Measurements from ENCODE around the gene PIEZO1.

PIEZO1 gene

GRCh38 chr16:88769617-88770460, 15.2 kb downstream of the PIEZO1 start:
- DNase-seq (ENCODE audit: low read depth in 2 of 2): no peak

GRCh38 chr16:88768071-88768783, 16.8 kb downstream of the PIEZO1 start:
- DNase-seq (ENCODE audit: low read depth in 2 of 2): no peak

- DNase-seq (ENCODE audit: low read depth in 2 of 2): no peak
Observed at GRCh38 chr16:88767546-88768070, 17.4 kb downstream of the PIEZO1 start.

DNA sequence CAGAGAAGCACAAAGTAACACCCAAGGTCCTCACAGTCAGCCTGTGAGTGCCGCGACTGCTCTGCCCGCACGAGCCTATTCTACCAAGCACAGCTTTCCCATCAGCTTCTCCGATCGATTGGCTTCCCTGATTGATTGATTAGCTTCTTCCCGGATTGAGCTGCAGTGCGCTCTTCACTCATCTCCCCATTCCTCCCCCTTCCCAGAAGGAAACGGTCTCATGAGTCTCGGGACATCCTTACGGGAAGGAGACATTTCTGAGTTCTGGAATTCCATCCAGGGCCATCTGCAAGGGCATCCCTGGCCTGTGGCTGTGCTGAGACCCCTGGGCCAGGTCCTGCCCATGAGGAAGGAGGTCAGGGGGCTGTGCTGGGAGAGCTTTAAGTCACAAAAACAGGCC, 18.0 kb downstream of the PIEZO1 start:
- no peak for DNase-seq (ENCODE audit: low read depth in 2 of 2)

GRCh38 chr16:88764913-88765349, 20.1 kb downstream of the PIEZO1 start:
- no peak for DNase-seq (ENCODE audit: low read depth in 2 of 2)

DNA sequence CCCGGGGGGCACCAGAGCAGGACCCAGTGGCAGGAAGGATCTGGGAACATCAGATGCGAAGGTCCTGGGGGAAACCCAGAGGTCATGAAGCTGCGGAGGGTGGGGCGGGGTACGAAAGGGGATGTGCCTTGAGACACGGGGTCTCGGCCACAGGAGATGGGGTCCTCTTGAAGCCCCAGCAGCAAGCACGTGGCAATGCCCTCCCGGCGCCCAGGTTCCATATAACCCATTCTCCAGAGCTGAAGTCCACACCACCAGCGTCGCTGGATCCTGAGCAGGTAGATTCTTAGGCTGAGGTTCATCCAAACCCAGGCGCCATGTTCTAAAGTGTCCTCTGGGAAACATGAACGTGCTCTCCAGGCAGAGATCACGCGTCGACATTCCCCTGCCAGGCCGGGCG, 20.9 kb downstream of the PIEZO1 start:
- no peak for DNase-seq (ENCODE audit: low read depth in 2 of 2)

DNA sequence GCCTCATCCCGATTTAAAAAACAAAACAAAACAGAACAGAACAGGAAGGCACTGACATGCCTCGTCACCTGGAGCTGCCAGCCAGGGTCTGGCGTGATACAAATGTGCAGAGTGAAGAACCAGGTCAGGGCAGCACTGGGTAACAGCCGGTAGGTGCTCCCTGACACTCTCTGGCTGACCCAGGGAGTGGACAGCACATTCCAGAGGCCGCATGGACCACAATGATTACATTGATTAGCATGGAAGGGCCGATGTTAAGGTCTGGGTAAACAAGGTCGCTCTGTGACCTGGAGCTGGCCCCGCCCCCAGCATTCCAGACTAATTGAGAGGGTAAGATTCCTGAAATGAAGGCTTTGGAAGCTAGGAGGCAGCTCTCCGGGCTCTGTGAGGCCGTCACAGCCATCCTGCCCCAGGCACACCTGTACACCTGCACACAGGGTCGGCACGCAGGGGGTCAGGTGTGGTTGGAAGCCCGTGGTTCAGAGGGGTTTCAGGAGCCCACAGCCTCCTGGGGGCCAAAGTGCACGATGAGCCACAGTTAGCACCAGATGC, 21.4 kb downstream of the PIEZO1 start:
- no peak for DNase-seq (ENCODE audit: low read depth in 2 of 2)

DNA sequence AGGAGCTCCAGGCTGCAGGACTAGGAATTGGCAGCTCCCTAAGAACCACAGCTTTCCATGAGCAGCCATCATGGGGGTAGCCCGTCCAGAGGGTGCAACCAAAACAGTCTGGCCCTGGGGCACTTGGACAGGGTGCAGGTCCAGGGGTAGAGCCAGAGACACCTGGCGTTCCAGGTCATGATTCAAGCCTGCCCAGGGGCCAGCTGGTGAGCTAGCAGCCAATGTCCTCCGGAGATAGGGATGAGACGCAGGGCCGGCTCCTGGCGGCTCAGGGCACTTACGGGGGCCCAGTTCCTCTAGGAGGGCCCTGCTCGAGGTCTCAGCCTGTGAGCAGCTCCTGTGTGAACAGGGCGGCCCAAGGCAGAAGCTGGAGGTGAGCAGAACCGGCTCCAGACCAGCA, 22.1 kb downstream of the PIEZO1 start:
- DNase-seq (ENCODE audit: low read depth in 2 of 2): no peak

DNA sequence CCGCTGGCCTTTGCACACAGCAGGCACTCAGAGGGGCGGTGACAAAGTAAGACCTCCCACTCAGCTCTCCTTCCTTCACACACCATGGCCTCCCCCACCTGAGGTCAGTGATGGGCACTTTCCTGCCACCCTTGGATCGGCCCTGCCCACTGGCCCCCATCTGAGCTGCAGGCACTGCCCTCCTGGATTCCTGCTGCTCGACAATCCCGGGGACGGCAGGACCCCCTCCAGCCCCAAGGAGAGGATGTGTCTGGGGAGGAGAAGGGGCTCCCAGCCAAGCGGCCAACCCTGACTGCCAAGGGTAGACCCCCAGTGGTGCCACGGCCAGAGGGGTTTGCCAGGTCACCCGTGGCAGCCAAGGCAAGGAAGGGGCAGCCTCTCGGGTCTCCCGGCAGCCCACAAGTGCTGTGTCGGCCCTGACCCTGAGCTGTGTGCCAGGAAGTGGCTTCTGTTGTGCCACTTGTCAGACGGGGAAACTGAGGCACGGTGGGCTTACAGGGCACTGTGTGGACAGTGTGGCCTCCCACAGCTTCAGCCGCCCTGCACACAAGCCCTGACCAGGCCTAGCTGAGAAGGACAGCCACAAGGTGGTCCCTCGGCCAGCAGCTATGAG, 22.7 kb downstream of the PIEZO1 start:
- no peak for DNase-seq (ENCODE audit: low read depth in 2 of 2)

GRCh38 chr16:88761830-88762229, 23.2 kb downstream of the PIEZO1 start:
- no peak for DNase-seq (ENCODE audit: low read depth in 2 of 2)

DNA sequence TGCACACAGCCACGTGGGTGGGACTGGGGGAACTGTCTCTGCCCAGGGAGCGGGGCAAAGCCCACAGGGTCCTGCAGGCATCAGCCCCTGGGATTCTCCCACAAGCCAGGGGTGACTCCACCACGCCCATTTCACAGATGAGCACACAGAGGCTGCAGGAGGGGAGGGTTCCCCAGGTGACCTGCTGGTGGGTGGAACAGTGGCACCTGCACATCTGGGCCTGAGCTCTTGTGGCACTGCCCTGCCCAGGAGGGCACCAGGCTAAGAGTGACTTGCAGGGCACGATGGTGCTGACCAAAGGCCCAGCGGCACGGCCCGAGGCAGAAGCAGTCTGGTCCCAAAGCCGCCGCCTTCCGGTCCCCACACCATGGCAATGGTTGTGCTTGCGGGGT, 23.9 kb downstream of the PIEZO1 start:
- no peak for DNase-seq (ENCODE audit: low read depth in 2 of 2)

- DNase-seq (ENCODE audit: low read depth in 2 of 2): no peak
Observed at GRCh38 chr16:88760424-88761142, 24.4 kb downstream of the PIEZO1 start.

- no peak for DNase-seq (ENCODE audit: low read depth in 2 of 2)
Observed at GRCh38 chr16:88759976-88760350, 25.1 kb downstream of the PIEZO1 start.

GRCh38 chr16:88759245-88759975, 25.6 kb downstream of the PIEZO1 start:
- DNase-seq (ENCODE audit: low read depth in 2 of 2): no peak

DNA sequence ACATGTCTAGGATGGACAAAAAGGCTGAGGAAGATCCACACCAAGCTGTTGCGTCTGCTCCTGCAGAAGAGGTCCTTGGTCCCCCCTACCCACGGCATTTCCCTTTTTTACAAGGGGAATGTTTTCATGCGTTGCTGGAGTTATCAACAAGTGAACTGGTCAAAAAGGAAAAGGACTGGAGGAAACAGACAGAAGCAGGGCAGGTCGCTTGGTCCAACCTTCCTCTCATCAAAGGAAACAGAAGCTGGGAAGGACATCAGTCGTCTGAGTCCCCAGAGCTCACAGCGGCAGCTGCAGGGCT, 26.1 kb downstream of the PIEZO1 start:
- no peak for DNase-seq (ENCODE audit: low read depth in 2 of 2)

DNA sequence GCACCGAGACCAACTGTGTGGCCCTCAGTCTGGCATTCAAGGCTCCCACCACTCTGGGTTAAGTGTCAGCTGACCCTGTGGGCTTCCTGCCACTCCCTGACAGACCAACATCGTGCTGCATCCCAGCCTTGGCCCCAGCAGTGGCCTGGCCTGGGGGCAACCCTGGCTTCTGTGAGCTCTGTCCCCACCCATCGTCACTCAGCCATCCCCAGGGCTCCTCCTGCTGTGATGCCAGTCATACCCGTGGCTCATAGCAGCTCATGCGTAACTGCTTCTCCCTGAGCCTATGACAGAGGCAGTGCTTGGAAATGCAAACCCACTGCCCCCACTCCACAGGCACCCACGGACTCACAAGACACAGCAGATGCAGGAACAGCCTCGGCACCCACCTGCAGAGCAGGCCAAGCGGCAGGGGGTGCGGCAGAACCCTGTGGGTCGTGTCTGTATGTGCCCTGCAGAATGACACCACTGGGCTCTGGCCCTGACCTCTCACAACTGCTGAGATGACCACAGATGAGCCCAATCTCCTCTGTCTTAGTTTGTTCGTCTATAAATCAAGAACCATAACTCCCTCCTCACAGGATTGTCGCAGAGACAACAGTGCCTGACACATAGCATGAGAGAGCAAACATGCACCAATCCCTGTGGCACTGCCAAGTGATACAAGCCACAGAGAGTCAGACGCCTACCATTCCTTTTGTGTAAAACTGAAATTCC, 26.6 kb downstream of the PIEZO1 start:
- DNase-seq (ENCODE audit: low read depth in 2 of 2): no peak

GRCh38 chr16:88755745-88756443, 29.1 kb downstream of the PIEZO1 start:
- DNase-seq (ENCODE audit: low read depth in 2 of 2): no peak

DNA sequence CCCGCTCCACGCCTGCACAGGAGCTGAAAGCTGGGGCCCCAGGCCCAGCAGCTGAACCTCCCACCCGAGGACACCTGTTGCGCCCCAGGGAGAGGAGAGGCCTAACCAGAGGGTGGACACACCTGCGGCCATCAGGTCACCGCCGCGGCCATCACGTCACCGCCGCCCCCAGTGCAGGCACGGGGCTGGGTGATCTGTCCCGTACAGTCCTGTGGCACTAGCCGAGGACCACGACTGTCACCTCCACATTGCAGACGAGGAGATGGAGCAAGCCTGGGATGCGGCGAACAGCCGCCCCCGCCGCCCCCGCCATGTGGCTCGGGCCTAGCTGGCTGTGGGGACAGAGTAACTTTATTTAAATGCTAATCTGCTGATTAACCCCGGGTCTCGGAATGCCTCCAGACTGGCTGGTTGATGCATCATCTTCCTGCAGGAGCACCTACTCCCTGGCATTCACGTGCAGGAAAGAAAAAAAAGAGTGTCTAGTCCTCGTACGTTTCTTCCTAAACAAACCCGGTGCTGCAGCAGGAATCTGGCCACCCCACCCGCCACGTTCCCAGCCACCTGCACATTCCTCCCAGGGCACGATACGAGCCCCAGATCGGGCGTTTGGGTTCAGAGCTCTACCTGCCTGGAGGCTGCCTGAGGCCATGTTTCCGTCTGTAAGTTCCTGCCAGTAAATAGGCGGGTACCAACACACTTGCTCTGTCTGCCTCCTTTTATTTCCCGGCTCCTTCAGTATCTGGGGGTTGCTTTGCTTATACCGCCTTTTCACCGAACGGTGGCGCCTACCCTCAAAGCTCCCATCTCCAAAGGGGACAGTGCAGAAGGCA, 29.9 kb downstream of the PIEZO1 start:
- no peak for DNase-seq (ENCODE audit: low read depth in 2 of 2)

Measured in activated CD8-positive, alpha-beta memory T cell treated with anti-CD3 and anti-CD28 coated beads for 4 hours (primary cell).